Measurements from ENCODE around the gene KMO. TPM values are rescaled to one million over a fixed set of nuclear protein-coding genes. Genes with fewer than 3 reads are reported as not detected.

The KMO gene
- total and polyA plus RNA-seq, 5 experiments from 2014 or later = 0.57 to 0.71 TPM; not detected in 3

DNA sequence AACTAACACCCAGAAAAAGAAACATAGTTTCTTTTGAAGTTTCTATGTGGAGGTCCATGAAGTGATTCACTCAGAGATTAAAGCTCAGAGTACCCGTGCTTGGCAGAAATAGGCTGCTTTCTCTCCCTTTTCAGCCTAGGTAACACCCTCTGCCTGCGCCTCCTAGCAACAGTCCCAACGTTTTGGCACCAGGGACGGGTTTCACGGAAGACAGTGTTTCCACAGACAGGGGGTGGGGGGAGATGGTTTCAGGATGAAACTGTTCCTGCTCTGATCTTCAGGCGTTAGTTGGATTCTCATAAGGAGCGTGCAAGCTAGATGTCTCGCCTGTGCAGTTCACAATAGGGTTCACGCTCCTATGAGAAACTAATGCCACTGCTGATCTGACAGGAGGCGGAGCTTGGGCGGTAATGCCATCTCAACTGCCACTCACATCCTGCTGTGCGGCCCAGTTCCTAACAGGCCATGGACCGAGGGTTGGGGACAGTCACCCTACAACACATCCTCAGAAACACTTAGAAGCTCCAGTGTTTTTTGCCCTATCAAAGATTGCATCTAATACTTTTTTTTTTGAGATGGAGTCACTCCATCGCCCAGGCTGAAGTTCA is 54.8 kb downstream of the KMO start:
- peaks cover 0 to 2% (median 0%) of the 10 kb centered on the region in 5 donors for H3K27me3 Mint-ChIP-seq
- peaks cover 0 to 11% (median 2%) of the 10 kb centered on the region in 9 donors for H3K9me3 Mint-ChIP-seq
- no peak overlapping the region for H3K27ac Mint-ChIP-seq
- ATAC-seq (no peak), DNase-seq (no peak)
- H3K36me3 Mint-ChIP-seq = peaks cover 6 to 17% (median 11%) of the 10 kb centered on the region in 3 donors
- POLR2A ChIA-PET = no interaction called here
- no peak overlapping the region for H3K4me3 Mint-ChIP-seq
- peaks cover 0 to 4% (median 0%) of the 10 kb centered on the region in 4 donors for H3K4me1 Mint-ChIP-seq

DNA sequence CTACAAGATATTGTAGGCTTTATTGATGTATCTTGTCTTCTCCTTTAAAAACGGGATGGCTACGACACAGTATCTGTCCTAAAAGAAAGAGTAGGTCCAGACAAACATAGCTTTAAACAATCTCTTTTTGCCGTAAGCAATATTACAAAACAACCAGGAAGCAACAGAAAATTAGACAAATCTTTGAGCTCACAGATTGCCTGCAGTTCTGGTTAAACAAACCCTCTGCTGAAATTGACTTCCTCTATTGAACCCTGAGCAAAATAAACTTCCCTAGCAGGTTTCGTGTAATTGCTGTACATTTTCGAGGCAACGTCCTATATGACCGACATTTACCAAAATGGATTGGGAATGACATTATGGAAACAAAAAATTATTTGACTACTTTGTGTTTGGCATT is 57.3 kb downstream of the KMO start:
- no peak for ATAC-seq
- Mint-ChIP-seq H3K36me3 (peaks cover 0 to 20% (median 8%) of the 10 kb centered on the region in 3 donors), H3K9me3 (no peaks in the 10 kb centered on the region), H3K27me3 (no peaks in the 10 kb centered on the region), H3K27ac (no peak overlapping the region), H3K4me3 (no peak overlapping the region), H3K4me1 (peaks cover 0 to 4% (median 0%) of the 10 kb centered on the region in 4 donors)
- DNase-seq = no peak
- POLR2A ChIA-PET = no interaction called here

DNA sequence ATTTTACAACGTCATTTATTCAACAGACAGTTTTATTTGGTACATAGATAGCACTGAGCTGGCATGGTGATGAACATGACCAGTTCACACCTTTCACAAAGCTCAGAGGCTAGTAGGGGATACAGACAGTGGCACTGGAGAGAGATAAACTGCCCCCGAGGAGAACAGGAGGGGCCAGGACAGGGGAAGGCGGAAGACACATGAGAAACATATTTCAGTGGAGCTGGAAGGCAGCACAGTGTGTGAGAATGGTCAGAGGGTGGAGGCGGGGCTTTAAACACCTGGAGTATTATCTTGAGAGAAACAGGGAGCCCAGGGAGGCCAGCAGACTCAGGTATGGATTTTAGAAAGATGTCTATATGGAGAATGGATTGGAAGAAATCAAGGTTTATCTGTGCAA is 58.5 kb downstream of the KMO start:
- peaks cover 0 to 28% (median 11%) of the 10 kb centered on the region in 3 donors for H3K36me3 Mint-ChIP-seq
- peaks cover 0 to 4% (median 0%) of the 10 kb centered on the region in 4 donors for H3K4me1 Mint-ChIP-seq
- DNase-seq (no peak), ATAC-seq (no peak)
- no peaks in the 10 kb centered on the region for H3K27me3 Mint-ChIP-seq
- H3K27ac Mint-ChIP-seq = peak overlapping the region in 1 of 10 donors; percentile 1
- no peaks in the 10 kb centered on the region for H3K9me3 Mint-ChIP-seq
- POLR2A ChIA-PET = no interaction called here
- H3K4me3 Mint-ChIP-seq = no peak overlapping the region

DNA sequence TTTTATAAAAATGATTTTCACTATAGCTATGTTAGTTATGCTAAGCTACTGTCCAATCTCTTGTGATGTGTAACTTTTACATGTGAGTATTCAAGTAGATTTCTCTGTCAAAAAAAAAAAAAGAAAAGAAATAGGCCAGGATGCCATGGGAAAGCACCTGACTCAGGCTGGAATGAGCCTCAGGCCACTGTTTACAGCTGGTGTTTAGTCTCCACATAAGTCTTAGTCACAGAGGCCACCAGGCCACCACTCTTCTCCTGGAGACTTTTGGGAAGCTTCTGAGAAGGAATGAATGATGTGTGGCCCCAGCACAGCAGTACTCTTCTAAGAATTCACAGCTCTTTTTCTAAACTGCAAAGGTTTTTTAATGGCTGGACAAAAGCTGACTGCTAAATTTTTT is 59.1 kb downstream of the KMO start:
- no peak for DNase-seq
- Mint-ChIP-seq H3K27me3 (no peaks in the 10 kb centered on the region), H3K4me1 (peaks cover 0 to 4% (median 1%) of the 10 kb centered on the region in 4 donors), H3K4me3 (no peak overlapping the region), H3K36me3 (peaks cover 0 to 34% (median 13%) of the 10 kb centered on the region in 3 donors), H3K27ac (no peak overlapping the region), H3K9me3 (no peaks in the 10 kb centered on the region)
- ATAC-seq = no peak
- POLR2A ChIA-PET = no interaction called here

DNA sequence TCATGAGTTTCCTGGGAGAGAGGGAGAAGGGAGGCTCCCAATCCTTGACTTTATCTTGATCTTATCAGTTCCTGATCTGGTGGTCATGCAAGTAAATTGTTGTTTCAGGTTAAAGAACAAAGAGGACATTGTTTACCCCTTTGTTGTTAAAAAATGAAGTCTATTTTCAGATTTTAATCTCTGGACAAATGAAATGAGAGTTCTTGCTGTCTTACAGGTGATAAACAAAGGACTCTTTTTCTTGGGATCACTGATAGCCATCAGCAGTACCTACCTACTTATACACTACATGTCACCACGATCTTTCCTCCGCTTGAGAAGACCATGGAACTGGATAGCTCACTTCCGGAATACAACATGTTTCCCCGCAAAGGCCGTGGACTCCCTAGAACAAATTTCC is 59.6 kb downstream of the KMO start:
- Mint-ChIP-seq H3K27ac (no peak overlapping the region), H3K27me3 (no peaks in the 10 kb centered on the region), H3K9me3 (no peaks in the 10 kb centered on the region), H3K4me3 (no peak overlapping the region), H3K36me3 (peaks cover 0 to 38% (median 13%) of the 10 kb centered on the region in 3 donors), H3K4me1 (peaks cover 0 to 6% (median 2%) of the 10 kb centered on the region in 4 donors)
- POLR2A ChIA-PET = no interaction called here
- DNase-seq = no peak
- ATAC-seq = no peak

DNA sequence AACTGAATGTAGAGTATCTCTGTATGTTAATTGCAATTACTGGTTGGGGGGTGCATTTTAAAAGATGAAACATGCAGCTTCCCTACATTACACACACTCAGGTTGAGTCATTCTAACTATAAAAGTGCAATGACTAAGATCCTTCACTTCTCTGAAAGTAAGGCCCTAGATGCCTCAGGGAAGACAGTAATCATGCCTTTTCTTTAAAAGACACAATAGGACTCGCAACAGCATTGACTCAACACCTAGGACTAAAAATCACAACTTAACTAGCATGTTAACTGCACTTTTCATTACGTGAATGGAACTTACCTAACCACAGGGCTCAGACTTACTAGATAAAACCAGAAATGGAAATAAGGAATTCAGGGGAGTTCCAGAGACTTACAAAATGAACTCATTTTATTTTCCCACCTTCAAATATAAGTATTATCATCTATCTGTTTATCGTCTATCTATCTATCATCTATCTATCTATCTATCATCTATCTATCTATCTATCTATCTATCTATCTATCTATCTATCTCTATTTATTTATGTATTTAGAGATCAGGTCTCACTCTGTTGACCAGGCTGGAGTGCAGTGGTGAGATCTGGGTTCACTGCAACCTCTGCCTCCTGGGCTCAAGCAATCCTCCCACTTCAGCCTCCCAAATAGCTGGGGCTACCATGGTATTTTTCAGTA is 60.2 kb downstream of the KMO start:
- ATAC-seq (no peak), DNase-seq (no peak)
- Mint-ChIP-seq H3K4me1 (peaks cover 0 to 8% (median 2%) of the 10 kb centered on the region in 4 donors), H3K4me3 (no peak overlapping the region), H3K27ac (peak overlapping the region in 2 of 10 donors; percentile 9 to 24), H3K27me3 (no peaks in the 10 kb centered on the region), H3K36me3 (peaks cover 0 to 42% (median 13%) of the 10 kb centered on the region in 3 donors), H3K9me3 (no peaks in the 10 kb centered on the region)
- POLR2A ChIA-PET = no interaction called here

DNA sequence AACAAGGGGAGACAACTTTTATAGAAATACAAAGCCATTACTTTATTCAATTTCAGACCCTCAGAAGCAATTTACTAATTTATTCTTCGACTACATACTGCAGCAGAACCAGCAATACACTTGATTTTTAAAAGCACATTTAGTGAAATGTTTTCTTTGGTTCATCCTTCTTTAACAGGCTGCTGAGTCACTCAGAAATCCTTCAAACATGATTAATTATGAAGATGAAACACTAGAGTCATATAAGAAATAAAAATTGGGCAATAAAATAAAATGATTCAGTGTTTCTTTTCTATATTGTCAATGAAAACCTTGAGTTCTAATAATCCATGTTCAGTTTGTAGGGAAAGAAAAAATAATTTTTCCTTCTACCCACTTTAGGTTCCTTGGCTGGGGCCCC is 61.0 kb downstream of the KMO start:
- no peaks in the 10 kb centered on the region for H3K27me3 Mint-ChIP-seq
- H3K9me3 Mint-ChIP-seq = no peaks in the 10 kb centered on the region
- H3K4me1 Mint-ChIP-seq = peaks cover 0 to 10% (median 2%) of the 10 kb centered on the region in 4 donors
- ATAC-seq (no peak), DNase-seq (no peak)
- no peak overlapping the region for H3K27ac Mint-ChIP-seq
- POLR2A ChIA-PET = no interaction called here
- no peak overlapping the region for H3K4me3 Mint-ChIP-seq
- peaks cover 0 to 48% (median 13%) of the 10 kb centered on the region in 3 donors for H3K36me3 Mint-ChIP-seq

DNA sequence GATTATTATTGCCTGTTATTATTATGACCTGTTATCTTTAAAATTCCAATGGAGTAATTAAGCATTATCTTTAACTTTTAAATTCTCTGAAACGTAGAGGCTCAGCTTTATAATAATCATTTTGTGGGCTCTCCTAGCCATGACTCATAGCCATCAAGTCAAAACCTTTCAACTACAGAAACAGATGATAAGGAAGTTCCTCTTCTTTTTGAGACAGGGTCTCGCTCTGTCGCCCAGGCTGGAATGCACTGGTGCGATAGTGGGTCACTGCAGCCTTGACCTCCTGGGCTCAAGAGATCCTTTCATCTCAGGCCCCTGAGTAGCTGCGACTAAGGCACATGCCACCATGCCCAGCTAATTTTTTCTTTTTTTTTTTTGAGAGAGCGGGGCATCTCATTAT is 64.5 kb downstream of the KMO start:
- Mint-ChIP-seq H3K27ac (peak overlapping the region in 1 of 10 donors; percentile 30), H3K27me3 (no peaks in the 10 kb centered on the region), H3K4me1 (peaks cover 0 to 26% (median 0%) of the 10 kb centered on the region in 4 donors), H3K9me3 (no peaks in the 10 kb centered on the region), H3K36me3 (peaks cover 0 to 51% (median 16%) of the 10 kb centered on the region in 3 donors), H3K4me3 (no peak overlapping the region)
- DNase-seq (no peak), ATAC-seq (no peak)
- POLR2A ChIA-PET = no interaction called here

DNA sequence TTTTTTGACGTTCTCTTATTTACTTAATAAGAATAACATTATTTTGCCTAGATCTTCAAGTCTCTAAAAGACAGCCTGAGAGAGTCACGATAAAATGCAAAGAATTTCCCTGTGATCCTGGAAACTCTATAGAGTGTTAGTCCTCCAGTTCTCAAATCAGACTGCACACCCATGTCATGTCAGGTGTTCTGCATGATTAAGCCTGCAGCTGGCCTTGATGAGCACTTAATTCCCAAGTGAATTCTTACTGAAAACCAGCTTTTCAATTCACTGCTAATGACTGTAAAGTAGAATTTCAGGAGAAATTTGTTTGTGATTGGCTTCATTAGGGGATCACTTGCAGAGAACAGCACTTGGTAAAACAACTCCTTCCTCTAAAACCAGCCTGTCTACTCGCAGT is 66.1 kb downstream of the KMO start:
- Mint-ChIP-seq H3K27me3 (no peaks in the 10 kb centered on the region), H3K4me3 (no peak overlapping the region), H3K9me3 (no peaks in the 10 kb centered on the region), H3K4me1 (peaks cover 0 to 26% (median 1%) of the 10 kb centered on the region in 4 donors), H3K36me3 (peaks cover 2 to 63% (median 30%) of the 10 kb centered on the region in 3 donors), H3K27ac (no peak overlapping the region)
- POLR2A ChIA-PET = no interaction called here
- DNase-seq (no peak), ATAC-seq (no peak)

DNA sequence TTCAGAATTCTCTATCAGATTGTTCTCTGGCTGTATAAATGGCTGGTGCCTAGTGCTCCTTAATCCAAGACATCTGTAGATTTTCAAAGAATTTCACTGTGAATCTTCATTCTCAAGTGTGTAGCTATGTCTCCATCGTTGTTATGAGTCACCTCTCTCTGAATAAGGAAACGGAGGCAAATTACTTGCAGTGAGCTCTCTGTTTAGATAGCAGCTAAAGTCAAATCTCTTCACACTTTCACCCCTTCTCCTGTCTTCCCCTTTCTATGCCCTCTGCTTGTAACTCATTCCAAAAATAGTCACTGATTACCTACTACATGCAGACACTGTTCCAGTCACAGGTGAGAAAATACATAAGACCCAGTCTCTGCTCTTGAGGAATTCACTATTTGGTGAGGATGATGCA is 68.3 kb downstream of the KMO start:
- ATAC-seq = no peak
- POLR2A ChIA-PET = no interaction called here
- Mint-ChIP-seq H3K27me3 (no peaks in the 10 kb centered on the region), H3K9me3 (no peaks in the 10 kb centered on the region), H3K36me3 (peaks cover 6 to 53% (median 29%) of the 10 kb centered on the region in 3 donors), H3K4me1 (peaks cover 0 to 26% (median 1%) of the 10 kb centered on the region in 4 donors), H3K27ac (peak overlapping the region in 1 of 10 donors; percentile 32), H3K4me3 (no peak overlapping the region)
- DNase-seq = no peak

DNA sequence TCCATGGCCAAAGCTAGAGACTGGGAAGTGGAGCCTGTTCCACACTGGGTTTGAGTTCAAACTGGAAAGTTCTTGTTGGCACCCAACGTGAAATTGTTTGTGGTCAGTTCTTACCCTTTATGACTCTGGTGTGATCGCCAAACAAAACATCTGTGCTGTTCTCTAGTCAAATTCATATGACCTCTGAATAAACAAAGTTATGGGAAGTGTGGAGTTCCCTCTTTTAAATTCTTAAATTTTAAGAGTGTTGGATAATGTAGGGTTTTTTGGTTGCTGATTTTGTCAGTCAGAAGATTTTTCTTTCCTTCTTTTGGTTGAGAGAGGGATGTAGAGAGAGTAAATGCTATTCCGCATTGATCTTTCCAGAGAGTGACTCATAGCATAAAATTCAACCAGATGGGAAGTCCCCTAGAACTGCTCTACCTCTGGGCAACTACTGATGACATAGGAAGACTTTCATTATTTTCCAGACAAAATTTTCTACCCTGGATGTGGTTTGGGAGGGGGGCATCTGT is 71.6 kb downstream of the KMO start:
- Mint-ChIP-seq H3K4me3 (no peak overlapping the region), H3K9me3 (no peaks in the 10 kb centered on the region), H3K4me1 (peaks cover 0 to 13% (median 2%) of the 10 kb centered on the region in 4 donors), H3K36me3 (peaks cover 6 to 35% (median 26%) of the 10 kb centered on the region in 3 donors), H3K27me3 (no peaks in the 10 kb centered on the region), H3K27ac (no peak overlapping the region)
- no peak for DNase-seq
- ATAC-seq = no peak
- POLR2A ChIA-PET = no interaction called here

DNA sequence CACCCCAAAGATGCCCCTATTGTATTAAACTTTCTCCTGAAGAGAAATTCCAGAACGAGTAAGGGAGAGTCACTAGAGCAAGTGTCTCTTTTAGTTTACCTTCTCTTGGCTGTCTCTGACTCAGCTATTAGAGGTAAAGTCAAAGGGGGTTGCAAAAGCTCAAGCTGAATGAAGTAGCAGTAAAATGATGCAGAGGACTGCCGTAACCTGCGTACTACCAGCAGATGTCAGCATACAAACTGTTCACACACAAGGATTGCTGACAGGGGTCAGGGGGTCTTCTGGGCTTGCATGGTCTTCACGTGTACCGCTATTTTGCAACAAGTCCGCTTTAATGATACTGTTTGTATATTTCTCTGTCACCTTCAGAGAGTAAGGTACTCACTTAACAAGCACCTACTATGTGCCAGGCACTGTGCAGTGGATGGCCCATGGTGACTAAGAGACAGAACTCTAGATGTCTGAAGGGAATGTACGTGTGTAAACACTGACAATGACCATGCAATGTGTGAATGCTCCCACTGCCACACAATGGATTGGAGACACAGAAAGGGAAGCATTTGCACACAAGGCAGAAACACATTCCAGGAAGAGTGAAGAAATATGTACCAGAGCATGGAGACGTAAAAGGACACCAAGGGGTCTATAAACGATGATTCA is 73.1 kb downstream of the KMO start:
- Mint-ChIP-seq H3K4me3 (no peak overlapping the region), H3K27ac (no peak overlapping the region), H3K4me1 (peaks cover 0 to 12% (median 3%) of the 10 kb centered on the region in 4 donors), H3K9me3 (no peaks in the 10 kb centered on the region), H3K27me3 (no peaks in the 10 kb centered on the region), H3K36me3 (peaks cover 6 to 32% (median 26%) of the 10 kb centered on the region in 3 donors)
- DNase-seq = no peak
- POLR2A ChIA-PET = no interaction called here
- no peak for ATAC-seq

DNA sequence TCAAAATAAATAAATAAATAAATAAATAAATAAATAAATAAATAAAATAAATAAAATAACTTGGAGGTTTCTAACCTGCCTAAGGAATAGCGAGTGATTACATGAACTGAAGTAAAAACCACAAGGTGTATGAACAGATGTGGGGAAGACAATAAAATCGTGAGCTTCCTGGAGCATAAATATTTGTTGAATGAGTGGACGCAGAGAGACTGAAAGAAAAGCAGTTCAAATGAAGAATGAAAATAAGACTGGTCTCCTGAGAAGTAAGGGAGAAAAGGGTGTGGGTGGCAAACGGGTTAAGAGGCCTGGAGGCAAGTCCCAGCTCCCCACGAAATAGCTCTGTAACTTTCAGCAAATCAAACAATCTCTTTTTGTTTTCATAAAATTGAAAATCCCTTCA is 74.4 kb downstream of the KMO start:
- Mint-ChIP-seq H3K27me3 (no peaks in the 10 kb centered on the region), H3K9me3 (no peaks in the 10 kb centered on the region), H3K4me1 (peaks cover 0 to 6% (median under 1%) of the 10 kb centered on the region in 4 donors), H3K36me3 (peaks cover 6 to 24% (median 24%) of the 10 kb centered on the region in 3 donors), H3K27ac (no peak overlapping the region), H3K4me3 (no peak overlapping the region)
- ATAC-seq = no peak
- DNase-seq = no peak
- POLR2A ChIA-PET = no interaction called here

All from naive thymus-derived CD8-positive, alpha-beta T cell (primary cell).